ENCODE measurements around the gene MYOF. TPM values are rescaled to one million over a fixed set of nuclear protein-coding genes. Genes with fewer than 3 reads are reported as not detected.

The MYOF gene
- total and polyA plus RNA-seq, 2 experiments from 2014 or later = 101 to 261 TPM

DNA sequence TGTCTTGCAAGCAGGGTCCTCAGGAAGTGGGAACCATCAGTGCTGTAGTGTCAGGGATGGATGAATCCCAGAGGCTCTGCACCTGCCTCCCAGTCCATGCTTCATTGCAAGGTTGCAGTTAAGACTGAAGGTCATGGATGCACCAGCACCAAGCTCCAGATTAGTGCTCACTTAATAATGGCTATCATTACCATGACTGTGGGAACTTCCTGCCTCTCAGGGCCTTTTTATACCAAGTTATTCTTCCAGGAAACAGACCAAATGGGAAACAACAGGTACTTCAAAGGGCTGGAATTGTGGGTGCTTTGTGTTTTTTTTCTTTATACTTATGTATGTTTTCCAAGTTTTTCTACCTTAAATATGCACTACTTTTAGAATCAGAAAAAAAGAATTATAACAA lies 210.8 kb downstream of the MYOF start:
- Histone ChIP-seq H3K27me3 (replicated peaks; ENCODE audit: insufficient read depth) (no peaks in the 10 kb centered on the region; the same call in 1 of the 2 replicates), H3K36me3 (ENCODE audit: low read depth) (no peaks in the 10 kb centered on the region), H4K20me1 (ENCODE audit: insufficient read depth) (no peaks in the 10 kb centered on the region), H3F3A (ENCODE audit: insufficient read depth) (no peaks in the 10 kb centered on the region), H3K4me3 (no peak overlapping the region), H3K9ac (no peak overlapping the region), H3K9me3 (ENCODE audit: low read depth) (no peaks in the 10 kb centered on the region), H3K4me1 (ENCODE audit: insufficient read depth) (no peaks in the 10 kb centered on the region), H3K79me2 (ENCODE audit: insufficient read depth) (no peaks in the 10 kb centered on the region), H3K9me2 (ENCODE audit: insufficient read depth) (no peaks in the 10 kb centered on the region), H2AFZ (no peak overlapping the region), H3K27ac (no peak overlapping the region), H3K4me2 (ENCODE audit: unreplicated experiment) (no peak overlapping the region)
- no peak for DNase-seq
- no peak for TF ChIP-seq EZH2 (IDR thresholded peaks at IDR 0.05; ENCODE audit: insufficient read depth, poor library complexity, severe bottlenecking)
- TF ChIP-seq EZH2phosphoT487 (IDR thresholded peaks at IDR 0.05; ENCODE audit: insufficient read depth, low read depth) = no peak
- in situ Hi-C loops (cut with MboI) = no loop called here

DNA sequence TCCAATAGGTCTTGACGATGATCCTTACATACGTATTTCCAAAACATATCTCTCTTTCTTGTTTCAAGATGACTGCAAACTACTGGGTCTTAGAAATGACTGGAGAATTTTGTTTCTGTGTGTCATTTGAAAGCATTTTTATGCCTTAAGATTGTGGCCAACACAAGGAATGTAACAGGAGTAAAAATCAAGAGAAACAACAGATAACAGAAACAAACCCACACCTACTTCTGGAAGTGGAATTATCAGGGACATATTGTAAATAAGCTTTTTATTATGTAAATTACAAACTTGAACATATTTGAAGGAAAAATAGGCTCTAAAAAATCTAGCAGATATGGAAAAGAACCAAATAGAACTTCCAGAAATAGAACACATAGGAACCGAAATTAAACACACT lies 212.9 kb downstream of the MYOF start:
- Histone ChIP-seq H3K27me3 (replicated peaks; ENCODE audit: insufficient read depth) (no peaks in the 10 kb centered on the region; the same call in 1 of the 2 replicates), H3K36me3 (ENCODE audit: low read depth) (no peaks in the 10 kb centered on the region), H3K9me3 (ENCODE audit: low read depth) (no peaks in the 10 kb centered on the region), H4K20me1 (ENCODE audit: insufficient read depth) (no peaks in the 10 kb centered on the region), H3K9me2 (ENCODE audit: insufficient read depth) (no peaks in the 10 kb centered on the region), H3K79me2 (ENCODE audit: insufficient read depth) (no peaks in the 10 kb centered on the region), H3K4me3 (no peak overlapping the region), H3K27ac (no peak overlapping the region), H2AFZ (no peak overlapping the region), H3K9ac (no peak overlapping the region), H3K4me1 (ENCODE audit: insufficient read depth) (no peaks in the 10 kb centered on the region), H3F3A (ENCODE audit: insufficient read depth) (no peaks in the 10 kb centered on the region), H3K4me2 (ENCODE audit: unreplicated experiment) (no peak overlapping the region)
- no peak for DNase-seq
- WGBS, 2 experiments (ENCODE audit: low coverage in 1 of 2, low lambda C conversion rate in 2 of 2, missing lambda C conversion rate in 2 of 2) = 84 to 86% methylated on average over 3 of the region's 3 CpGs
- no peak for TF ChIP-seq EZH2phosphoT487 (IDR thresholded peaks at IDR 0.05; ENCODE audit: insufficient read depth, low read depth)
- TF ChIP-seq EZH2 (IDR thresholded peaks at IDR 0.05; ENCODE audit: insufficient read depth, poor library complexity, severe bottlenecking) = no peak
- in situ Hi-C loops (cut with MboI) = no loop called here

DNA sequence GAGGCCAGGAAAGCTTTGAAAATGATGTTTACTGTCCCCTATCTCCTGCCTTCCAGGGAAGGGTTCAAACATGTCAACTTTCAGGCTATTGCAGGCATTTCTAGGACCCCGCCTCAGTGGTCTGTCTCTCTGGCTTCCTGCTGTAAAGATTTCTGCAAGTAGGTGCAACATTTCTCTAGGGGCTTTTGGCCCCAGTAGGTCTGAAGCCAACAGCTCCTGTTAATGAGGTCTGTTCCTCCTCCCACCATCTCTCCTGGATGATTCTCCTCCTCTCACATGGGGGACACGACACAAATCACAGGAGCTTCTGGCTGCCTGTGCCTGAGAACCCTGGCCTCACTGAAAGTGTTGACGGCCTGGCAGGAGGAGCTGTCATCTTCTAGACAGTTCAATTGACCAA lies 214.1 kb downstream of the MYOF start:
- no peak for DNase-seq
- WGBS, 2 experiments (ENCODE audit: low coverage in 1 of 2, low lambda C conversion rate in 2 of 2, missing lambda C conversion rate in 2 of 2) = 38 to 41% methylated on average over 3 of the region's 3 CpGs
- Histone ChIP-seq H3K27me3 (replicated peaks; ENCODE audit: insufficient read depth) (no peaks in the 10 kb centered on the region; the same call in 1 of the 2 replicates), H3F3A (ENCODE audit: insufficient read depth) (no peaks in the 10 kb centered on the region), H3K27ac (no peak overlapping the region), H3K4me2 (ENCODE audit: unreplicated experiment) (no peak overlapping the region), H2AFZ (no peak overlapping the region), H3K9ac (no peak overlapping the region), H3K36me3 (ENCODE audit: low read depth) (no peaks in the 10 kb centered on the region), H3K9me2 (ENCODE audit: insufficient read depth) (no peaks in the 10 kb centered on the region), H4K20me1 (ENCODE audit: insufficient read depth) (no peaks in the 10 kb centered on the region), H3K4me3 (no peak overlapping the region), H3K9me3 (ENCODE audit: low read depth) (no peaks in the 10 kb centered on the region), H3K79me2 (ENCODE audit: insufficient read depth) (no peaks in the 10 kb centered on the region), H3K4me1 (ENCODE audit: insufficient read depth) (no peaks in the 10 kb centered on the region)
- in situ Hi-C loops (cut with MboI) = no loop called here
- TF ChIP-seq EZH2phosphoT487 (IDR thresholded peaks at IDR 0.05; ENCODE audit: insufficient read depth, low read depth) (no peak), EZH2 (IDR thresholded peaks at IDR 0.05; ENCODE audit: insufficient read depth, poor library complexity, severe bottlenecking) (no peak)

DNA sequence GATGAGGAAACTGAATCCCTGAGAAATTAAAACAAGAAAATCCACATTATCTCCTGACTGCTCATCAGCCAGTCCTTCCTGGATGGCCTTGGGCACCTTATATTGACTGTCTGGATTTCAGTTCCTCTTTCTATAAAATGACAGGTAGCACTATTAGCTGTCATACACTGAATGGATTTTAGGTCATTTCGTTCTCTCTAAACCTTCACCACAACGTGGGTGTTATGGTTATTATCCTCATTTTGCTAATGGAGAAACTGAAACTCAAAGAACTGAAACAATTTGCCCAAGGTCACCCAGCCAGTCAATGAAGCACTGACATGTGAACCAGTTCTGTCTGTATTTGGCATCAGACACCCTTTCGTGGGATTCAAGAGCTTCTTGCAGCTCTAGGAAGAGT lies 214.6 kb downstream of the MYOF start:
- Histone ChIP-seq H2AFZ (no peak overlapping the region), H3K4me1 (ENCODE audit: insufficient read depth) (no peaks in the 10 kb centered on the region), H3K4me2 (ENCODE audit: unreplicated experiment) (no peak overlapping the region), H3K9ac (no peak overlapping the region), H3F3A (ENCODE audit: insufficient read depth) (peaks cover 3% of the 10 kb centered on the region; the same call in 1 of the 2 replicates), H3K9me2 (ENCODE audit: insufficient read depth) (no peaks in the 10 kb centered on the region), H3K36me3 (ENCODE audit: low read depth) (no peaks in the 10 kb centered on the region), H3K79me2 (ENCODE audit: insufficient read depth) (no peaks in the 10 kb centered on the region), H3K4me3 (no peak overlapping the region), H4K20me1 (ENCODE audit: insufficient read depth) (no peaks in the 10 kb centered on the region), H3K9me3 (ENCODE audit: low read depth) (no peaks in the 10 kb centered on the region), H3K27ac (no peak overlapping the region), H3K27me3 (replicated peaks; ENCODE audit: insufficient read depth) (no peaks in the 10 kb centered on the region; the same call in 1 of the 2 replicates)
- DNase-seq = no peak
- WGBS, 2 experiments (ENCODE audit: low coverage in 1 of 2, low lambda C conversion rate in 2 of 2, missing lambda C conversion rate in 2 of 2) = 43 to 58% methylated on average over 3 of the region's 3 CpGs
- no peak for TF ChIP-seq EZH2 (IDR thresholded peaks at IDR 0.05; ENCODE audit: insufficient read depth, poor library complexity, severe bottlenecking)
- no peak for TF ChIP-seq EZH2phosphoT487 (IDR thresholded peaks at IDR 0.05; ENCODE audit: insufficient read depth, low read depth)
- in situ Hi-C loops (cut with MboI) = no loop called here

DNA sequence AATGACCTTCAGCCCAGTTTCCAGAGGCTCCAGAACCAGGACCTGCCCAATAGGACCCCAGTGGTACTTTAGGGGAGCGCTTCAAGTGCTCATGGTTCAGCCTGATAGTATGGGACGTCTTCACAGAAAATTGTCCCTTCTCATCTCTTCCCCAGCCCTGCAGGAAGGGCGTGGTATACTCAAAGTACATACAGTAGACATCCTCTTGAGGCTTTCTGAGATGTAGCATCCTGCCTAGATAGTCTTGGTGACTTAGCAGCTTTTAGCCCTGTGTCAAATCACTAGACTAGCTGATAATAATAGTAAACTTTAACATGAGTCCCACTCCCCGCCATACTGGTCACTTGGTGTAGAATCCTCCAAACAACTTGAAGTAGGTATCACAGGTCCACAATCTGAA lies 215.3 kb downstream of the MYOF start:
- TF ChIP-seq EZH2phosphoT487 (IDR thresholded peaks at IDR 0.05; ENCODE audit: insufficient read depth, low read depth) (no peak), EZH2 (IDR thresholded peaks at IDR 0.05; ENCODE audit: insufficient read depth, poor library complexity, severe bottlenecking) (no peak)
- H3K9me3 ChIP-seq (ENCODE audit: low read depth) = no peaks in the 10 kb centered on the region
- peaks cover 7% of the 10 kb centered on the region for H3F3A ChIP-seq (ENCODE audit: insufficient read depth)
- no peak overlapping the region for H3K27ac ChIP-seq
- H3K9ac ChIP-seq = no peak overlapping the region
- DNase-seq = no peak
- H3K4me1 ChIP-seq (ENCODE audit: insufficient read depth) = peaks cover 3% of the 10 kb centered on the region; the same call in 1 of the 2 replicates
- H3K9me2 ChIP-seq (ENCODE audit: insufficient read depth) = no peaks in the 10 kb centered on the region
- no peaks in the 10 kb centered on the region for H3K79me2 ChIP-seq (ENCODE audit: insufficient read depth)
- H2AFZ ChIP-seq = no peak overlapping the region
- no peaks in the 10 kb centered on the region for H4K20me1 ChIP-seq (ENCODE audit: insufficient read depth)
- H3K36me3 ChIP-seq (ENCODE audit: low read depth) = no peaks in the 10 kb centered on the region
- WGBS, 2 experiments (ENCODE audit: low coverage in 1 of 2, low lambda C conversion rate in 2 of 2, missing lambda C conversion rate in 2 of 2) = 72 to 80% methylated on average over 4 of the region's 4 CpGs
- no peak overlapping the region for H3K4me2 ChIP-seq (ENCODE audit: unreplicated experiment)
- in situ Hi-C loops (cut with MboI) = no loop called here
- H3K4me3 ChIP-seq = no peak overlapping the region
- H3K27me3 ChIP-seq (replicated peaks; ENCODE audit: insufficient read depth) = no peaks in the 10 kb centered on the region; the same call in 1 of the 2 replicates
